HCT116 (cell line): Measurements from ENCODE around the gene FCMR. TPM values are rescaled to one million over a fixed set of nuclear protein-coding genes. Genes with fewer than 3 reads are reported as not detected.

Source experiments
- ATAC-seq: fragments of 200-7000 bp; cut with Tn5 transposase; 2 replicates; pipeline ENCODE4 v1.9.1; 2020; ENCODE audit warnings: mild to moderate bottlenecking, moderate library complexity
- BruUV-seq: library from RNA; stranded (reverse); fragments of 400-500 nt; replicated peaks from 2 replicates; lab custom pipeline; 2021; lab: Mats Ljungman, UMichigan
- CTCF ChIA-PET: fragments of 300-600 bp; sonication (Branson Sonifier 250); formaldehyde crosslinking; loops from one replicate; lab custom pipeline; 2021; ENCODE audit warnings: antibody characterized with exemption; lab: Charles Lee
- POLR2A ChIA-PET: fragments of 300-600, 350-600 bp; sonication (Branson Sonifier 250); formaldehyde crosslinking; loops from one replicate; lab custom pipeline; 2021; ENCODE audit warnings: antibody characterized with exemption; lab: Charles Lee
- RAD21 ChIA-PET, 2 experiments: fragments of 300-600 bp; sonication (Branson Sonifier 250); formaldehyde crosslinking; loops; one replicate each; lab custom pipeline; 2023; ENCODE audit warnings: low total read pairs in 2 of 2; ENCODE audit not compliant: uncharacterized antibody in 2 of 2, unreplicated experiment in 2 of 2, low non-redundant PET in 1 of 2; lab: Charles Lee
- DNase-seq: peaks from one replicate; pipeline ENCODE4 v3.0.0-alpha.2; 2010; ENCODE audit warnings: low read depth, low spot score
- H2AFZ ChIP-seq: fragments of 200-600 bp; shearing (Covaris generic), sonication (generic); 2 replicates; pipeline ENCODE4 v1.6.1; 2017; ENCODE audit warnings: low read depth, mixed run types, mixed read lengths, antibody characterized with exemption, low read length; ENCODE audit not compliant: poor library complexity, severe bottlenecking
- H3K27ac ChIP-seq: 2 replicates; pipeline ENCODE4 v1.5.1; 2012; ENCODE audit warnings: low read depth, low read length
- H3K27me3 ChIP-seq: fragments of 200-600 bp; sonication (generic); 2 replicates; pipeline ENCODE4 v1.6.1; 2016; ENCODE audit warnings: mixed run types, low read length, mixed read lengths; ENCODE audit not compliant: insufficient read depth
- H3K36me3 ChIP-seq, 2 experiments: fragments of 200-500 bp in 1 of 2; fragments of 200-600 bp in 1 of 2; sonication (Bioruptor generic) in 1 of 2; sonication (generic) in 1 of 2; 2 replicates each; pipeline versions ENCODE4 v1.5.1 to v1.6.1; 2014 to 2016; ENCODE audit warnings: low read length in 2 of 2, inconsistent platforms in 1 of 2, mixed read lengths in 1 of 2, mixed run types in 1 of 2; ENCODE audit not compliant: insufficient read depth in 2 of 2, control insufficient read depth in 1 of 2
- H3K4me1 ChIP-seq, 2 experiments: fragments of 200-600 bp in 1 of 2; sonication (generic) in 1 of 2; 2 replicates each; pipeline versions ENCODE4 v1.5.1 to v1.6.1; 2012 to 2017; ENCODE audit warnings: low read length in 2 of 2, inconsistent platforms in 1 of 2, mild to moderate bottlenecking in 1 of 2, mixed read lengths in 1 of 2, mixed run types in 1 of 2, moderate library complexity in 1 of 2; ENCODE audit not compliant: insufficient read depth in 2 of 2, control insufficient read depth in 1 of 2
- H3K4me2 ChIP-seq: fragments of 200-600 bp; sonication (generic); 2 replicates; pipeline ENCODE4 v1.6.1; 2017; ENCODE audit warnings: mixed run types, low read length, mixed read lengths
- H3K4me3 ChIP-seq, 2 experiments: fragments of 200-600 bp in 1 of 2; sonication (generic) in 1 of 2; replicated peaks in 1 of 2; 2 replicates each; pipeline ENCODE4 v1.5.1; 2011 to 2016; ENCODE audit warnings: low read length in 2 of 2, control low read depth in 1 of 2, low read depth in 1 of 2, mild to moderate bottlenecking in 1 of 2, mixed read lengths in 1 of 2, mixed run types in 1 of 2
- H3K79me2 ChIP-seq: fragments of 200-600 bp; sonication (generic); 2 replicates; pipeline ENCODE4 v1.6.1; 2017; ENCODE audit warnings: mild to moderate bottlenecking, mixed run types, low read length, moderate library complexity, mixed read lengths; ENCODE audit not compliant: insufficient read depth
- H3K9ac ChIP-seq: fragments of 200-600 bp; sonication (generic); 2 replicates; pipeline ENCODE4 v1.6.1; 2016; ENCODE audit warnings: low read length, mixed read lengths
- H3K9me2 ChIP-seq: fragments of 200-600 bp; sonication (generic), shearing (Covaris generic); 2 replicates; pipeline ENCODE4 v1.6.1; 2017; ENCODE audit warnings: mixed run types, mild to moderate bottlenecking, moderate library complexity; ENCODE audit not compliant: insufficient read depth
- H3K9me3 ChIP-seq, 2 experiments: fragments of 200-500 bp in 1 of 2; fragments of 200-600 bp in 1 of 2; sonication (Bioruptor generic) in 1 of 2; sonication (generic) in 1 of 2; 2 replicates each; pipeline ENCODE4 v1.6.1; 2014 to 2017; ENCODE audit warnings: low read length in 2 of 2, mixed read lengths in 2 of 2, inconsistent platforms in 1 of 2, low read depth in 1 of 2, mild to moderate bottlenecking in 1 of 2, mixed run types in 1 of 2, moderate library complexity in 1 of 2; ENCODE audit not compliant: control insufficient read depth in 1 of 2, insufficient read depth in 1 of 2
- H4K20me1 ChIP-seq: fragments of 200-600 bp; sonication (generic), shearing (Covaris generic); 2 replicates; pipeline ENCODE4 v1.6.1; 2017; ENCODE audit warnings: mixed run types, mild to moderate bottlenecking, moderate library complexity; ENCODE audit not compliant: insufficient read depth
- CTCF ChIP-seq, 3 experiments: fragments of 200-600 bp in 1 of 3; sonication (generic) in 1 of 3; IDR thresholded peaks in 2 of 3; conservative IDR thresholded peaks in 1 of 3; 2 replicates each; pipeline ENCODE4 v1.5.1; 2012 to 2017; ENCODE audit warnings: low read depth in 2 of 3, low read length in 2 of 3, antibody characterized with exemption in 1 of 3, borderline replicate concordance in 1 of 3, control low read depth in 1 of 3, mild to moderate bottlenecking in 1 of 3, mixed read lengths in 1 of 3, mixed run types in 1 of 3, moderate library complexity in 1 of 3; ENCODE audit not compliant: insufficient read depth in 1 of 3
- ELF1 ChIP-seq: IDR thresholded peaks from 2 replicates; pipeline ENCODE4 v1.6.1; 2012; ENCODE audit warnings: low read depth, borderline replicate concordance
- EZH2 ChIP-seq: fragments of 200-600 bp; sonication (generic); IDR thresholded peaks from 2 replicates; pipeline ENCODE4 v1.6.1; 2017; ENCODE audit warnings: antibody characterized with exemption, mixed run types
- EZH2phosphoT487 ChIP-seq: fragments of 200-600 bp; IDR thresholded peaks from 2 replicates; pipeline ENCODE4 v1.6.1; 2018; ENCODE audit warnings: antibody characterized with exemption, borderline replicate concordance
- FOSL1 ChIP-seq: IDR thresholded peaks from 2 replicates; pipeline ENCODE4 v1.6.1; 2012; ENCODE audit warnings: low read depth
- JUND ChIP-seq: IDR thresholded peaks from 2 replicates; pipeline ENCODE4 v1.6.1; 2012
- MAX ChIP-seq: IDR thresholded peaks from 2 replicates; pipeline ENCODE4 v1.6.1; 2012
- POLR2A ChIP-seq: IDR thresholded peaks from 2 replicates; pipeline ENCODE4 v1.7.0; 2011; ENCODE audit warnings: borderline replicate concordance; ENCODE audit not compliant: insufficient read depth, insufficient read length; ENCODE audit errors: extremely low read depth
- POLR2AphosphoS5 ChIP-seq: IDR thresholded peaks from 2 replicates; pipeline ENCODE4 v1.6.1; 2011; ENCODE audit warnings: mild to moderate bottlenecking, low read depth, low read length, moderate library complexity
- SIN3A ChIP-seq: IDR thresholded peaks from 2 replicates; pipeline ENCODE4 v1.6.1; 2012; ENCODE audit warnings: low read depth
- SP1 ChIP-seq: IDR thresholded peaks from 2 replicates; pipeline ENCODE4 v1.6.1; 2012; ENCODE audit warnings: low read depth
- SRF ChIP-seq: IDR thresholded peaks from 2 replicates; pipeline ENCODE4 v1.6.1; 2012; ENCODE audit warnings: low read depth
- TCF7L2 ChIP-seq: IDR thresholded peaks from 2 replicates; pipeline ENCODE4 v1.7.0; 2011; ENCODE audit warnings: borderline replicate concordance, inconsistent platforms; ENCODE audit not compliant: insufficient read depth, insufficient read length; ENCODE audit errors: extremely low read depth
- YY1 ChIP-seq: IDR thresholded peaks from 2 replicates; pipeline ENCODE4 v1.6.1; 2011; ENCODE audit warnings: low read length, low read depth, moderate library complexity, mild to moderate bottlenecking; ENCODE audit not compliant: insufficient replicate concordance; ENCODE audit errors: extremely low read depth
- ZFX ChIP-seq: fragments of 450-650 bp; IDR thresholded peaks from 2 replicates; pipeline ENCODE4 v1.6.1; 2017
- intact Hi-C: fragments of 100-400 bp; cut with micrococcal nuclease; formaldehyde crosslinking; loops from 2 replicates; pipeline ENCODE4 v1.10.0; 2022
- total RNA-seq: library from RNA; stranded (reverse); gene quantifications from one replicate; pipeline ENCODE4 v1.2.1, GENCODE V29; 2021; ENCODE audit not compliant: unreplicated experiment
- TF ChIP-seq, protein P1 (sequence below): IDR thresholded peaks from 2 replicates; pipeline ENCODE4 v1.6.1; 2012

FCMR gene
- total RNA-seq, 1 experiment from 2014 or later = 0.61 TPM

DNA sequence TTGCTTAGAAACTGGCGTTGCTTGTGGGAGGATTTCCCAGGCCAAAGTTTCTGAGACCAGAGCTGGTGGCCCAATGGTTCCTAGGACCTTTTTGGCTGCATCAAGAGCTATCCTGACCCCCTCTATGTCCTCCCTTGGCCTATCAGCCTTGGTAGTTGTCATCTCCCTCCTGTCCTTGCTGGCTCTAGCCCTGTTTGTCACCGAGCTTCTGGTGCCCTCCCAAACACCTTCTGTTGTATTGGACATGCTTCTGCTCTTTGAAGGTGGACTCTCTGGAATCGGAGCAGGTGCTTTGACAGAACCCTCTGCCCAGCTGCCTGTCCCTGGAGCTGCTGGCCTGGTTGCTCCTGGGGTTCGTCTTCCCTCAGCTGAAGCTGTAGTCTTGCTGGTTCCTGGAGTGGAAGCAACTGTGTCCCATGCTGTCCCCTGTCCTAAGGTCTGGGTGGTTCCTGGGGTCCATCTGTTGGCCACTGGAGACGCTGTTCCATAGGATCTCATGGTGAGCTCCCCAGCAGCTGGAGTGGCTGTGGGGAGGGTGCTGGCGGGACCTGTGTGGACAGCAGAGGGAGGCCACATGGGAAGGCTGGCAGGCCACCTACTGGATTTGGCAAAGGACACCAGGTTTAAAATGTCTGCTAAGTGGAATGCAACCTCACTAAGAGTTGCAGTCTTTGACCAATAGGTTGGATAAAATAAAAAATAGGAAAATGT is 39.1 kb upstream of the FCMR start:
- H3K4me2 ChIP-seq = no peak overlapping the region
- DNase-seq = no peak
- H3K27ac ChIP-seq = no peak overlapping the region
- H3K9me2 ChIP-seq = no peaks in the 10 kb centered on the region
- CTCF ChIA-PET = interaction anchor here (1.3 kb wide), 1 partner anchor 48 kb away, joined by 4 read pairs; no protein-coding TSS in a partner anchor
- no peak overlapping the region for H3K9ac ChIP-seq
- TF ChIP-seq JUND (no peak), CTCF (IDR thresholded peaks at IDR 0.05 in 2 of 3, conservative IDR thresholded peaks at IDR 0.05 in 1 of 3; ENCODE audit: borderline replicate concordance in 1 of 3, insufficient read depth in 1 of 3, low read depth in 2 of 3, low read length in 2 of 3) (no peak), ELF1 (no peak), YY1 (no peak), ZFX (no peak)
- TF ChIP-seq, all 23 proteins: peak for 0
- H3K9me3 ChIP-seq = no peaks in the 10 kb centered on the region
- ChIA-PET POLR2A (no interaction called here), RAD21 (no interaction called here)
- ATAC-seq = peak; percentile 53; the same call in 1 of the 2 replicates
- no TSS peak for BruUV-seq
- no peaks in the 10 kb centered on the region for H3K36me3 ChIP-seq
- no peaks in the 10 kb centered on the region for H3K4me1 ChIP-seq
- H3K79me2 ChIP-seq = no peaks in the 10 kb centered on the region
- intact Hi-C loops = no loop called here
- H3K4me3 ChIP-seq = no peak overlapping the region
- no peak overlapping the region for H2AFZ ChIP-seq
- H4K20me1 ChIP-seq = no peaks in the 10 kb centered on the region
- no peaks in the 10 kb centered on the region for H3K27me3 ChIP-seq

DNA sequence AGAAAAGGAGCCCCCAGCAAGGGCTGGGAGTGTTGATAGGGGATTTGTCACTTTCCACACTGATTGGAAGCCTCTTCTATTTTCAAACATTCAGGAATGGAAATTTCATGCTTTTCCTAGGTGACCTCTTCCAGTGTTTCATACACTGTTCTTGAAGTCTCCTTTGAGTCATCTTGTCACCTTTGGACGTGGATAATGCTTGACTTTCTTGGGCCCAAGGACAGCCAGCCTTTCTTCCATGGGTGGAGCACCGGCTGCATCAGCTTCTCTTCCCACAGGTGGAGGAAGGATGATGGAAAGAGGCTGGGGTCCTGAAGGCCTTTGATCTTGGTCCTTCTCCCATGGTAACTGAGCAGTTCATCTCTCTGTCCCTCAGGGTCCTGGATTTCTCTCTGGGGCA is 36.4 kb upstream of the FCMR start:
- CTCF ChIA-PET = no interaction called here
- BruUV-seq = no TSS peak
- TF ChIP-seq ELF1 (no peak), EZH2phosphoT487 (no peak), SIN3A (no peak), SP1 (no peak), JUND (no peak), EZH2 (no peak), POLR2A (no peak), POLR2AphosphoS5 (no peak), SRF (no peak), CTCF (IDR thresholded peaks at IDR 0.05 in 2 of 3, conservative IDR thresholded peaks at IDR 0.05 in 1 of 3; ENCODE audit: borderline replicate concordance in 1 of 3, insufficient read depth in 1 of 3, low read depth in 2 of 3, low read length in 2 of 3) (no peak), MAX (no peak), TCF7L2 (no peak), FOSL1 (no peak)
- TF ChIP-seq, protein P1, sequence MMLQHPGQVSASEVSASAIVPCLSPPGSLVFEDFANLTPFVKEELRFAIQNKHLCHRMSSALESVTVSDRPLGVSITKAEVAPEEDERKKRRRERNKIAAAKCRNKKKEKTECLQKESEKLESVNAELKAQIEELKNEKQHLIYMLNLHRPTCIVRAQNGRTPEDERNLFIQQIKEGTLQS = no peak

More for the DNA sequence above, 36.4 kb upstream of the FCMR start:
- H3K4me2 ChIP-seq = no peak overlapping the region
- no peaks in the 10 kb centered on the region for H4K20me1 ChIP-seq
- H2AFZ ChIP-seq = no peak overlapping the region
- no peak overlapping the region for H3K9ac ChIP-seq
- H3K27me3 ChIP-seq = no peaks in the 10 kb centered on the region
- intact Hi-C loops = no loop called here
- ChIA-PET RAD21 (no interaction called here), POLR2A (no interaction called here)
- DNase-seq (no peak), ATAC-seq (no peak)
- no peak overlapping the region for H3K4me3 ChIP-seq
- no peaks in the 10 kb centered on the region for H3K9me2 ChIP-seq
- H3K4me1 ChIP-seq = no peaks in the 10 kb centered on the region
- no peaks in the 10 kb centered on the region for H3K79me2 ChIP-seq
- no peaks in the 10 kb centered on the region for H3K36me3 ChIP-seq
- H3K27ac ChIP-seq = no peak overlapping the region
- H3K9me3 ChIP-seq = no peaks in the 10 kb centered on the region
